HG03196 (cell line): ENCODE data around the gene EXO5.
A peak's percentile ranks its signal among the peaks of the same experiment; 100 is the strongest.
"Not testable (repeated sequence)": the region's sequence is repeated elsewhere in the genome, so short reads cannot be mapped to it uniquely, and the experiment has no call there.

Source experiments
- ATAC-seq: cut with Tn5 transposase; IDR thresholded peaks from one replicate; pipeline ENCODE4 v1.9.1; 2021; ENCODE audit not compliant: unreplicated experiment

EXO5 gene, protein sequence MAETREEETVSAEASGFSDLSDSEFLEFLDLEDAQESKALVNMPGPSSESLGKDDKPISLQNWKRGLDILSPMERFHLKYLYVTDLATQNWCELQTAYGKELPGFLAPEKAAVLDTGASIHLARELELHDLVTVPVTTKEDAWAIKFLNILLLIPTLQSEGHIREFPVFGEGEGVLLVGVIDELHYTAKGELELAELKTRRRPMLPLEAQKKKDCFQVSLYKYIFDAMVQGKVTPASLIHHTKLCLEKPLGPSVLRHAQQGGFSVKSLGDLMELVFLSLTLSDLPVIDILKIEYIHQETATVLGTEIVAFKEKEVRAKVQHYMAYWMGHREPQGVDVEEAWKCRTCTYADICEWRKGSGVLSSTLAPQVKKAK

DNA sequence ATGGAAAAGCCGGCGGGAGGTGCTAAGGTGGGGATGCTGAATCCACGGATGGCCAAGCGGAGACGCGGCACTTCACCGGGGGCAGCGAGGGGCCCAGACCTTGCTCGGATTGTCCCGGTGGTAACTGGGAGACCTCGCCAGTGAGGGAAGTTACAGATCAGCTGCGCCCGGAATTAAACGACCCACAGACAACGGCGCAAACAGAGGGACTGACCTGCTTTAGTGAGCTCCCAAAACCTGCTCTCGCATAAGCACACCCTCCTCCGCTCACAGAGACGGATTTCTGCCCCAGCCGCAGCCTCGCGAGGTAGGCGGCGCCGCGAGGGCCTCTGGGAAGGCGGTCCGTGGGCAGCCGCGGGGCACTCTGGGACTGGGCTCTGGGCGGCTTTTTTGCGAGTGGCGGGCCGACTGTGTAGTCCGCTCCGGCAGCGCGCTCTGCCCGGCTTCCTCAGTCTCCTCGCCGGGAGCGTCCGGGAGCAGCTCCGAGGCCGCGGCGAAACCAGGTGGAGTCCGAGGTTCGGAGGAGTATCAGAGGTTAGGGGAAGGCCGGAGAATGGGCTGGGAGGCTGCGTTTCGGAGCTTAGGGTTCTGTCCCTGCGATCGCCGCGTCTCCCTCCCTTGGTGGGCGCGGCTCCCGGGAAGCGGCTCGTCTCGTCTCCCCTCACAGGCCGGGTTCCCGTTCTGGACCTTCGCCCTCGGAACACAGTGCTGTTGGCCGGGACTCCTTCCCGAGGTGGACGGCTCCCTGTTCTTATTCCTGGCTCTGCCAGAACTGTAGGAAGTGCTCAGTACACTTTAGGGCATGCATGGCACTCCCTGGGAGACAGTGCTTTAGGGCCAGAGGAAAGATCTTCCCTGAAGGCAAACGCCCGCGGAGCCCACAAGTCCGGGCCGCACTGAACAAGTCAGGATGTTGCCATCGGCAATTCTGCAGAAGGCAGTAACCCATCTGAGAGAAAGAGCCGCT is at the start of gene EXO5:
EXO5 (plus strand) TSS at position 393 of the 967 bp plus-strand sequence. CDS start 5,778 bp downstream, outside the sequence.
- peak; percentile 81 for ATAC-seq

DNA sequence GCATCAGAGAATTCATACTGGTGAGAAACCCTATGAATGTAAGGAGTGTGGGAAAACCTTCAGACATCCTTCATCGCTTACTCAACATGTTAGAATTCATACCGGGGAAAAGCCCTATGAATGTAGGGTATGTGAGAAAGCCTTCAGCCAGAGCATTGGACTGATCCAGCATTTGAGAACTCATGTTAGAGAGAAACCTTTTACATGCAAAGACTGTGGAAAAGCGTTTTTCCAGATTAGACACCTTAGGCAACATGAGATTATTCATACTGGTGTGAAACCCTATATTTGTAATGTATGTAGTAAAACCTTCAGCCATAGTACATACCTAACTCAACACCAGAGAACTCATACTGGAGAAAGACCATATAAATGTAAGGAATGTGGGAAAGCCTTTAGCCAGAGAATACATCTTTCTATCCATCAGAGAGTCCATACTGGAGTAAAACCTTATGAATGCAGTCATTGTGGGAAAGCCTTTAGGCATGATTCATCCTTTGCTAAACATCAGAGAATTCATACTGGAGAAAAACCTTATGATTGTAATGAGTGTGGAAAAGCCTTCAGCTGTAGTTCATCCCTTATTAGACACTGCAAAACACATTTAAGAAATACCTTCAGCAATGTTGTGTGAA is 45.5 kb upstream of the EXO5 start:
- ATAC-seq: no peak

DNA sequence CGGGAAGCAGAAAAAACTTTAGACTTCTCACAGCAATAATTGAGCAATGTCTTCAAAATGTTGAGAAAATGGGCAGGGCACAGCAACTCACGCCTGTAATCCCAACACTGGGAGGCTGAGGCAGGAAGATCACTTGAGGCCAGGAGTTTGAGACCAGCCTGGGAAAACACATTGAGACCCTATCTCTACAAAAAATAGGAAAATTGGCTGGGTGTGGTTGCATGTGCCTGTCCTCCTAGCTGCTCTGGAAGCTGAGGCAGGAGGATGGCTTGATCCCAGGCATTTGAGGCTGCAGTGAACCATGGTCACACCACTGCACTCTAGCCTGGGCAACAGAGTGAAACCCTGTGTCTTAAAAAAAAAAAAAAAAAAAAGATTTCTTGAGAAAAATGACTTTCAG is 39.2 kb upstream of the EXO5 start:
- ATAC-seq: no peak

DNA sequence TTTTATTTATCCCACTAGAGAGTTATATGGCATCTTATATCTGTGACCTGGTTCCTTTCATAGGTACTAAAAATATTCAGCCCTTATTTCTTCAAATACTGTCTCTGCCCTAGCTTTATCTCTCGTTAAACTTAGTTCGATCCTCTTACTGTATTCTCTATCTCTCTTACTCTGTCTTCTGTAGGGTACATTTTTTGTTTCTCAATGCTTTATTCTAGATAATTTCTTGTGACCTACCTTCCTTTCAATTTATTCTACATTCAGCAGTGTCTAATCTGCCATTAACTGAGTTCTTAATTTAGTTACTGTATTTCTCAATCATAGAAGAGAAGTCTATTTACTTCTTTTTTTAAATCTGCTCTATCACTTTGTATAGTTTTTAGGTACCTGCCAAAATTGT is 33.3 kb upstream of the EXO5 start:
- ATAC-seq: no peak

DNA sequence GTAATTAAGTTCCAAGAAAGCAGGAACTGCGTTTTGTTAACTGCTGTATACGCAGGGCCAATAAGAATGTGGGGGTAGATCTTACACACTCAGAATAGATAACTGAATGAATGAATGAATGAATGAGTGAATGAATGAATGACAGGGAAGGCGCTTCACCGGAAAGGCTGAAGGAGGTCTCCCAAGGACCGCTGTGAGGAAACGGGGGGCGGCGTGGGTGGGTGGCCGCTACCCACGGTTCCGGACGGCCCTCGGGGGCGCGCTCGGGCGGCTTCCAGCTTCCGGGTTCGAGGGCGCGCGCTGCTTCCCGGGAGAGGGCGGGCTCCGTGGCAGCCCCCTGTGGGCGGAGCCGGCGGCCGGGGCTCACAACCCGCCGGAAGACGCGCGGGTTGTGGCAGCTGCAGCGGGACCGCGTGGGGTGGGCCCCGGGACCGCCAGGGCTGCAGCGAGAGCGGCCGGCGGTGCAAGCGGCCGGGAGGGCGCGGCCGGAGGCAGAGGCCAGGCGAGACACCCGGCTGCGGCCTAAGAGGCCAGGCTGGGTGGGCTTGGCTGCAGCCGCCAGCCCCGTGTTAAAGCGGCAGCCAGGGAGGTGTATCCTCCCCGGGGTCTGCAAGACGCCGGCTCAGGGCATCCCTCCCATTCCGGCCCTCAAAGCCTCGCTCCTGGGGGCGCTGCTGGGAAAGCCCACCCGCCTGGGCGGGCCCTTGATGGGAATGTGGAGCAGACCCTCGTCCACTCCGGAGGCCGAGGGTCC is 31.5 kb upstream of the EXO5 start, which contains the start of gene ZFP69:
ZFP69 (plus strand) TSS at position 367 of the 754 bp plus-strand sequence. CDS start 2,072 bp downstream, outside the sequence.
- peak; percentile 61 for ATAC-seq

DNA sequence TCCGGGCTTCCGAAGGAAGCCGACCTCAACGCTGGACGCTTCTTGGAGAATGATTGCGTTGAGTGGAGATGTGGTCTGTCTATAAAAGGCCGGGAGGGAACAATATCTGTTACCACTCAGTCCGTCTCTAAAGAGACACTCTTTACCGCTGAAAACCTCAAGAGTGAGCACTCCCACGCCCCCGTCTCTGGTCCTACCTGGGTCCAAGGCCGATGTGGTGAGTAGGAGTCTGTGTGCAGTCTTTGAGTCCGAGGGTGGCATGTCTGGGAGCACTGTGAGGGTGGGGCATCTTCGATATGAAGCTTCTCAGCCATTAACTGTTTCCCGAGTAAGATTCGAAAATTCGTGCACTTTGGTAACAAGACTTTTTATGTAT is 30.9 kb upstream of the EXO5 start:
- ATAC-seq: peak; percentile 18

DNA sequence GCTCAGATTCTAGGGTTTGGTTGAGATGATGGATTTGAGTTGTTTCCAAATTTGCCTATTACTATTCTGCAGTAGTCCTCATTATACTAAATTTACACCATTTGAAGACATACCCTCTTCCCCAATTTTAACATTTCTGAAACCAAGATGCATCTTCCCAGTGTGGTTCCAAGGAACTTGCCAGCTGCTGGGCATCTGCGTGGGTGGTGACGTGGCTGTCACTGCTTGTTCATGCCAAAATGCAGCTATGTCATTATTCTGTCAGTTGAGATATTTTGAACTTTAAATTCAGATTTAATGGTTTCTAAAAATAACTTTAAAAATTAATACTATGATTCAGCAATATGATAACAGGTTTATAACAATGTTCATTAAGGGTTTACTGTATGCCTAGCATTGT is 30.3 kb upstream of the EXO5 start:
- ATAC-seq: no peak

DNA sequence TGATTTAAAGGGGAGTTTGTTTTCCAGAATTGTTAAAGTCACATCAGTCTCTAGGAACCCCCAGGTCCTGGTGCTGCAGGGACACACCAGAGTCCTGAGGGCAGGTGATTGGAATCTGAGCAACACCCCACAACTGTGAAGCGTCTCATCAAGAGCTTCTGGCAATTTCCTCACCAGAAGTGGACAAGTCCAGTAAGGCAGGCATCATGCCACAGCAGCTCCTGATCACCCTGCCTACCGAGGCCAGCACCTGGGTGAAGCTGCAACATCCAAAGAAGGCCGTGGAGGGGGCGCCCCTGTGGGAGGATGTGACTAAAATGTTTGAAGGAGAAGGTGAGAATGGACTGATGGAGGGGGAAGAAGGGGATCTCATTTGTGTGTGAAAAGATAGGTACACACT is 29.4 kb upstream of the EXO5 start:
- no peak for ATAC-seq

DNA sequence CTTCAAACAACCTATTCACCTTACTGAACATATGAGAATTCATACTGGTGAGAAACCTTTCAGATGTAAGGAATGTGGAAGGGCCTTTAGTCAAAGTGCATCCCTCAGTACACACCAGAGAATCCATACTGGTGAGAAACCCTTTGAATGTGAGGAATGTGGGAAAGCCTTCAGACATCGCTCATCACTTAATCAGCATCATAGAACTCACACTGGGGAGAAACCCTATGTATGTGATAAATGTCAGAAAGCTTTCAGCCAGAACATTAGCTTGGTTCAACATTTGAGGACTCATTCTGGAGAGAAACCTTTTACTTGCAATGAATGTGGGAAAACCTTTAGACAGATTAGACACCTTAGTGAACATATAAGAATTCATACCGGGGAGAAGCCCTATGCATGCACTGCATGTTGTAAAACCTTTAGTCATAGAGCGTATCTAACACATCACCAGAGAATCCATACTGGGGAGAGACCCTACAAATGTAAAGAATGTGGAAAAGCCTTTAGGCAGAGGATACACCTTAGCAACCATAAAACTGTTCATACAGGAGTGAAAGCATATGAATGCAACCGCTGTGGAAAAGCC is 13.2 kb upstream of the EXO5 start:
- ATAC-seq: no peak

DNA sequence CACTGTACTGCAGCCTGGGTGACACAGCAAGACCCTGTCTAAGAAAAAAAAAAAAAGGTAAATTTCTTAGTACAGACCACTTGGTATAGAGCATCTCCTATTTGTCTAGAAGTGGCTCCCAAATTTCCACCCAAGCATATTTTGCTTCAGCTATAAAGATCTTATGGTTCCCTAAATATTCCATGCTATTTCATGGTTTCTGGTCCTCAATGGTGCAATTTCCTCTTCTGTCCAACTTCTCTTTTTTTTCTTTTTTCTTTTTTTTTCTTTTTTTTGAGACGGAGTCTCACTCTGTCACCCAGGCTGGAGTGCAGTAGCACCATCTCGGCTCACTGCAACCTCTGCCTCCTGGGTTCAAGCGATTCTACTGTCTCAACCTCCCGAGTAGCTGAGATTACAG is 5.9 kb upstream of the EXO5 start:
- not testable (repeated sequence) for ATAC-seq

DNA sequence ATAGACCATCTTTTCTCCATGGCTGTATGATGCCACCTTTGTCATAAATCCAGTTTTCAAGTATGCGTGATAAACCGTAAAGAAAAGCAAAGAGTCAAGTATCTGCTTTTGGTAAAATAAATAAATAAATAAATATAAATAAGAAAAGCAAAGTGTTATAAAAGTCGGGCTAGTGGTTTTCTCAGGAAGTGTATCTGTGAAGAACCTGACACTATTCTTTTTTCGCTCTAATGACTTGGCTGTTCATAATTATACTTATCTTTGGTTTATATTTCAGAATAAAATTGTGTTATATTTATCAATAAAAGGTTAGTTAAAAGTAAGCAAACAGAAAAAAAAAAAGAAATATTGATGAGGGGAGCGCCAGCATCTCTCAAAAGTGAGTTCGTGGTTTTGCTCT is 594 bp upstream of the EXO5 start:
- ATAC-seq: no peak

DNA sequence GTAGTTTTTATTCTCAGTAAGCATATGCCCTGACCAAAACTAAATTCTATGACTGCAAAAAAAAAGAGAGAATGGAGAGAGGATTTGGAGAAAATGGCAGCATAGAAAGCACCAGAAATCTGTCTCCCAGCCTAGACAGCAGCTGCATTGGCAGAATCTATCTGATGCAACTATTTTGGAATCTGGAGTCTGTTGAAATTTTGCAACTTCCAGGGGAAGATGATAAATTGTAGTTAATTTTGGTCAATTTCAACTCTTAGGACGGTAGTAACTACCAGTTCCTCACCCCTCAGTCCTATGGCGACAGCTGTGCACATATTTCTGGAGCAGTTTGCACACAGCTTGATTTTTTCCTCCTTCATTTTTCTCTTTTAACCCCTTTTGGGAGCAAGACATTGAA is 10.9 kb downstream of the EXO5 start:
- no peak for ATAC-seq

DNA sequence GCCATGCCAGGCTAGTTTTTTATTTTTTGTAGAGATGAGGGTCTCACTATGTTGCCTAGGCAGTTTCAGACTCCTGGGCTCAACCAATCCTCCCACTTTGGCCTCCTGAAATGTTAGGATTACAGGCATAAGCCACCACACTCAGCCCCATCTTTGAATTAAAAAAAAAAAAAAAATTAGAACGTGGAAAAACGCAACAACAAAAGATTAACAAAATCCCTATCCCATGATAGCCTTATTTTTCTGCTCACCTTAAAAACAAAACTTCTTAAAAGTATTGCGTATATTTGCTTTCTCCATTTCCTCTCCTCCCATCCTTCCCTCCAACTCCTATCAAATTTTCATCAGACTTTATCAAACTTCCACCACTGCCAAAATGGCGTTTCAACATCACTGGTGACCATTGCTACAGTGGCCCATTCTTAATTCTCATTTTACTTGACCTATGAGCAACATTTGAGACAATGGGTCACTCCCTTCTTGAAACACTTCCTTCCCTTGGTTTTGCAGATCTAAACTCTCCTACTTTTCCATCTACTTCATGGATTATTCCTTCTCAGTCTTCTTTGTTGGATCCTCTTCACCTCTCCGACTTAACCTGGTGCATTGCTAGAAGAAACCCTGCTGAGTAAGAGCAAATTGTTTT is 22.3 kb downstream of the EXO5 start:
- peak; percentile 3 for ATAC-seq

DNA sequence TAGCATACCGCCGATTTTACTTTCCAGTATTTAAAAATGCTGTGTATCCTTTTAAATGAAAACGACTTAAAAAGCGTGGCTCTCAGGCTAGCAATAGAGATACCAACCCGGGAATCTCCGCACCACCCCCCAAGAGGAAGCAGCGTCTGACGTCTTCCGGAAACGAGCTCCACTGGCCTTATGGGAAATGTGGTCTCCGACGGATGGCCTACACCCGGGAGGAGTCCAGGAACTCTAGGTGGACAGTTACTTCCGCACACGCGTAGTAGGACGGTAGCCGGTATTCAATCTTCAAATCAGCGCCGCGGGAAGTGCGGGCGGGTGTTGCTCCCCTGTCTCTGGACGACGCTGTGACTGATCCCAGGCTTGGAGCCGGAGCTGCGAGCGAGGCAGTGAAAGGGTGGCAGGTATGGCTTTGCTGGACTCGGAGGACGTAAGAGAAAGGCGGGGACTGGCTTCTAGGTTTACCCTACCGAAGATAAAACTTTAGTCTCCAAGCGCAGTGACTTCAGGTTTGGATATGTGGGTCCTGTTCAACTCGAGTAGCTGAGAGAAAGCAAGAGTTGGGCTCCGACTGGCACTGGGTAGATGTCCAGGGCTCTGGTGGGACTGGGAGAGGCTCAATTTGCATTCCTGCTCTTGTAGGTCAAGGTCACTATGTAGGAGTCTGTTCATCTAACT is 23.0 kb downstream of the EXO5 start, which contains the start of gene ZNF684:
ZNF684 (plus strand) TSS at position 257 of the 681 bp plus-strand sequence. CDS start 1,530 bp downstream, outside the sequence.
- ATAC-seq: peak; percentile 90

DNA sequence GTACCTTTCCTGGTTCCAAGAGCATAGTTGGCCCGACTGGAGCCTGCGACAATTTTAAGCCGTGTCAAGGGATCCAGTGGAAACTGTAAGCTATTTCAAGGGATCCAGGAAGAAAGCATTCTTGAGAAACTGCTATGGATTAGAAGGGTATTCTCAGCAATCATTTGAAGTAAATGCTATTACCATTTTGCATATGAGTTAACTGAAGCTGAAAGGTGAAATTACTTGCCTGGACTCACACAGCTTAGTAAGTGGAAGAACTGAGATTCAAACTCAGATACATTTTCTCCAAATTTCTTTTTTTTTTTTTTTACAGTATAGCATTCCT is 23.5 kb downstream of the EXO5 start:
- ATAC-seq: no peak

DNA sequence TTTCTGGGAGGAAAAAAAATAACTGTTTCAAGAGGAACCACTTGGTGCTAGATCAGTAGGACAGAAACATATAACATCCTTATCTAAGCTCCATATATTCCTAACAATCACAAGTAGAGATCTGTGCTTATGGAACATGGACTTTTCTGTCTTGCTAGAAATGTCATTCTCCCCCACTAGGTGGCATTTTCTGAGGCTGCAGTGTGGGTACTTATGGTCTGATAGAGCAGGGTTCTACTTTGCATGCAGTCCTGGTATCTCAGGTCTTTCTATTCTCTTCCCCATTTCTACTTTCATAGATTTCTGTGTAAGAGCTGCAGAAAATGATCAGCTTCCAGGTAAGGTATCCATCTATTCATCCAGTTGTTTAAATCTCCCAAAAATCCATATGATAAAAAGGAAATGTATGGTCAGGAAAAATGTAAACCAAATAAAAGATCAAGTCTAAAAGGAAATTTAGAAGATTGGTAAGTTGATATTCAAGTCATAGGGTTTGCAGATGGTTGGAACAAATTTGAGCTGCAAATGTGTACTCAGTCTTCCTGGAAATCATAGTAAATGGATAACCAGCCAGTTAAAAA is 24.4 kb downstream of the EXO5 start:
- no peak for ATAC-seq

DNA sequence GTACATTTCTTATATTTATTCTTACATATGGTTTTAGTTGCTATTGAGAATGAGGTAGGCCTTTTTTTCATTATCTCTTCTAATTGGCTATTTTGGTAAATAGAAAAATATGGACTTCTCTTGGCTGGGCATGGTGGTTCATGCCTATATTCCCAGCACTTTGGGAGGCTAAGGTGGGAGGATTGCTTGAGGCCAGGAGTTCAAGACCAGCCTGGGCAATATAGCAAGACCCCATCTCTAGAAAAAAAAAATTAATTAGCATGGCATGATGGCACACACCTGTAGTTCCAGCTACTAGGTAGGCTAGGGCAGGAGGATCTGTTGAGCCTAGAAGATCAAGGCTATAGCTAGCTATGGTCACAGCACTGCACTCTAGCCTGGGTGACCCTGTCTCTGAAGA is 26.0 kb downstream of the EXO5 start:
- ATAC-seq: no peak

DNA sequence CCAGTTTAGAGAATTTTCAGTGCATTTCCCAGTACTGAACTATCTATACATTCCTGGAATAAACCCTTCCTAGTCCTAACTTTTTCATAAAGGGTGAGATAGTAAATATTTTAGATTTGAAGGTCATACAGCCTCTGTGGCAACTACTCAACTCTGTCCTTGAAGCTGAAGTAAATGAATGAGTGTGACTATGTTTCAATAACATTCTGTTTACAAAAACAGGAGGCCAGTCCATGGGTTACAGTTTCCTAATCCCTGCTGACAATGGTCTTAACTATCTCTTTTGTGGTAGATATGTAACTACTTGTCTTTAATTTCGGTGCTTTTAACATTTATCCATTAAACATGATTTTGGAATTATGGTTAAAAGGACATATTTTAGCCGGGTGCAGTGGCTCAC is 27.2 kb downstream of the EXO5 start:
- no peak for ATAC-seq

DNA sequence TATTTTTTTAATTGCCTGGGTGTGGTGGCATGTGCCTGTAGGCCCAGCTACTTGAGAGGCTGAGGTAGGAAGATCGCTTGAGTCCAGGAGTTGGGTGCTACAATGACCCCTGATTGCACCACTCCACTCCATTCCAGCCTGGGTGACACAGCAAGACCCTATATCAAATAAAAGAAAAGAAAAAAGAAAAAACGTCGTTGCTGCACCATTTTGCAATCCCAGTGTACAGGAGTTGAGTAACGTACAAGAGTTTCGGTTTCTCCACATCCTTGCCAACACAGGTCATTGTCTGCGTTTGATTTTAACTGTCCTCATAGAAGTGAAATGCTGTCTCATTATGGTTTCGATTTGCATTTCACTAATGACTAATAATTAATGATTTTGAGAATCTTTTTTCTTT is 30.8 kb downstream of the EXO5 start:
- no peak for ATAC-seq
